Adrenal gland (tissue), 5 donors: Measurements from ENCODE around the gene AZI2.

Experiments used
- POLR2A ChIP-seq, 2 donors: fragments of 450-650 bp; IDR thresholded peaks; one replicate each; pipeline ENCODE4 v1.6.1; 2017; ENCODE audit warnings: antibody characterized with exemption in 2 of 2, mild to moderate bottlenecking in 2 of 2, moderate library complexity in 1 of 2
- TF ChIP-seq, protein P1 (sequence below), 6 experiments: fragments of 450-650 bp in 4 of 6; fragments of 200-600 bp in 2 of 6; sonication (generic) in 1 of 6; IDR thresholded peaks; 1 replicate in 5 of 6; 2 replicates in 1 of 6; pipeline versions ENCODE4 v1.5.1 to v1.8.0; 2016 to 2021; ENCODE audit warnings: antibody characterized with exemption in 6 of 6, mild to moderate bottlenecking in 2 of 6, moderate library complexity in 1 of 6
- donor health status: DM: no; HTN: no; CAD: no.

DNA sequence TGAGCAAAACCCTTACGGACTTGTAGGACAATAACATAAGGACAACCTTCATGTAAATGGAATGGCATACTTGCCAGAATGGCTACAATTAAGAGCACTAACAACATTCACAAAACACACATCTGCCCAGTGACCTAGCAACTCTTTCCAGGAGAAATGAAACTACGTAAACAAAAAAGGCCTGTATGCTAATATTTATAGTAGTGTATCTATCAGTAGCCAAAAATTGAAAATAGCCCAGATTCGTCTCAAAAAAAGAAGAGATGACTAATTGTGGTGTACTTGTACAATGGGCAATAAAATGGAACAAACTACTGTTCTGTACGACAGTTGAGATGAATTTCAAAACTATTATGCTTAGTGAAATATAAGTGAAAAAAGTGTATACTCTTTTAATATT lies 68.9 kb downstream of the AZI2 start:
- no peak for TF ChIP-seq POLR2A (IDR thresholded peaks at IDR 0.05)
- TF ChIP-seq, protein P1, sequence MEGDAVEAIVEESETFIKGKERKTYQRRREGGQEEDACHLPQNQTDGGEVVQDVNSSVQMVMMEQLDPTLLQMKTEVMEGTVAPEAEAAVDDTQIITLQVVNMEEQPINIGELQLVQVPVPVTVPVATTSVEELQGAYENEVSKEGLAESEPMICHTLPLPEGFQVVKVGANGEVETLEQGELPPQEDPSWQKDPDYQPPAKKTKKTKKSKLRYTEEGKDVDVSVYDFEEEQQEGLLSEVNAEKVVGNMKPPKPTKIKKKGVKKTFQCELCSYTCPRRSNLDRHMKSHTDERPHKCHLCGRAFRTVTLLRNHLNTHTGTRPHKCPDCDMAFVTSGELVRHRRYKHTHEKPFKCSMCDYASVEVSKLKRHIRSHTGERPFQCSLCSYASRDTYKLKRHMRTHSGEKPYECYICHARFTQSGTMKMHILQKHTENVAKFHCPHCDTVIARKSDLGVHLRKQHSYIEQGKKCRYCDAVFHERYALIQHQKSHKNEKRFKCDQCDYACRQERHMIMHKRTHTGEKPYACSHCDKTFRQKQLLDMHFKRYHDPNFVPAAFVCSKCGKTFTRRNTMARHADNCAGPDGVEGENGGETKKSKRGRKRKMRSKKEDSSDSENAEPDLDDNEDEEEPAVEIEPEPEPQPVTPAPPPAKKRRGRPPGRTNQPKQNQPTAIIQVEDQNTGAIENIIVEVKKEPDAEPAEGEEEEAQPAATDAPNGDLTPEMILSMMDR (IDR thresholded peaks at IDR 0.05): no peak
